NCI-H146 treated with DMSO at 0.1 percent for 48 hours (cell line): ENCODE results near the gene CD2BP2.
"Not testable (repeated sequence)": the region's sequence is repeated elsewhere in the genome, so short reads cannot be mapped to it uniquely, and the experiment has no call there.

ENCODE experiments used
- DNase-seq: peaks from one replicate; lab custom pipeline; 2025; ENCODE audit not compliant: unreplicated experiment; lab: John Stamatoyannopoulos, UW

The CD2BP2 gene

GRCh38 chr16:30342751-30343490, 12.2 kb downstream of the CD2BP2 start:
- no peak for DNase-seq

GRCh38 chr16:30341971-30342370, 13.1 kb downstream of the CD2BP2 start:
- DNase-seq: peak; percentile 19

- DNase-seq: peak; percentile 93
Measured at GRCh38 chr16:30340621-30341020, 14.5 kb downstream of the CD2BP2 start.

GRCh38 chr16:30338715-30339114, 16.4 kb downstream of the CD2BP2 start:
- not testable (repeated sequence) for DNase-seq

- DNase-seq: not testable (repeated sequence)
Measured at GRCh38 chr16:30337964-30338357, 17.1 kb downstream of the CD2BP2 start.

GRCh38 chr16:30335598-30336474, 19.3 kb downstream of the CD2BP2 start:
- no peak for DNase-seq

- peak; percentile 65 for DNase-seq
Measured at GRCh38 chr16:30335028-30335597, 20.0 kb downstream of the CD2BP2 start.

- DNase-seq: peak; percentile 38
Measured at GRCh38 chr16:30334473-30334989, 20.6 kb downstream of the CD2BP2 start.

- not testable (repeated sequence) for DNase-seq
Measured at GRCh38 chr16:30324220-30324619, 30.9 kb downstream of the CD2BP2 start.

- not testable (repeated sequence) for DNase-seq
Measured at GRCh38 chr16:30318647-30319046, 36.5 kb downstream of the CD2BP2 start.

GRCh38 chr16:30310937-30311336, 44.2 kb downstream of the CD2BP2 start:
- not testable (repeated sequence) for DNase-seq

- DNase-seq: not testable (repeated sequence)
Measured at GRCh38 chr16:30309255-30309654, 45.9 kb downstream of the CD2BP2 start.
